Measurements from ENCODE around the gene ACSL5.

DNA sequence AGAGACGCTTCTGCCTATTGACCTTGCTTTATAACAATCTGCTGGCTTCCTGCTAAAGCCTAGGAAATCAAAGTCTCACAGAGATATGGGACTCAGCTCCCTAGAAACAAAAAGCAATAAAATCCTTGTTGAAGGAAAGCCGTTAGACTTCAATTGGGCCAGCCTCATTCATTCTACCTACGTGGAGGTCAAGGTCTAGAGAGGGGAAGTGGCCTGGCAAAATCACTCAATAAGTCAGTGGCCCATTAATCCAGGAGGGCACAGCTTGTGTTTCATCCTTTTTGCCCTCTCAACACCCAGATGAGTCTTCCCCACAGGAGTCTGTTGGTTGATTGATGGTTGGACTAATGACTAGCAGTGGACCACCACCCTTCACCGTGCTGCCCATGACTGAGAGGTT lies 40.5 kb upstream of the ACSL5 start:
- TF ChIP-seq EZH2 (IDR thresholded peaks at IDR 0.05; ENCODE audit: insufficient read depth, poor library complexity, severe bottlenecking) (no peak), EZH2phosphoT487 (IDR thresholded peaks at IDR 0.05; ENCODE audit: insufficient read depth, low read depth) (no peak)
